Right lobe of liver (tissue), 6 donors: Measurements from ENCODE around the gene POT1. TPM values are rescaled to one million over a fixed set of nuclear protein-coding genes. Genes with fewer than 3 reads are reported as not detected.
A peak's percentile ranks its signal among the peaks of the same experiment; 100 is the strongest.

Source experiments
- ATAC-seq, 4 donors: fragments of 200-7000 bp; cut with Tn5 transposase; one replicate each; pipeline ENCODE4 v1.9.1; 2020; ENCODE audit warnings: mild to moderate bottlenecking in 4 of 4, moderate library complexity in 4 of 4
- DNase-seq, 3 donors: peaks; one replicate each; pipeline ENCODE4 v3.0.0-alpha.2; 2020
- H3K27ac ChIP-seq, 3 donors: fragments of 200-600 bp; one replicate each; pipeline ENCODE4 v1.8.0; 2022
- H3K27me3 ChIP-seq, 2 donors: fragments of 200-600 bp; one replicate each; pipeline ENCODE4 v1.8.0; 2022
- H3K36me3 ChIP-seq, 4 donors: fragments of 200-600 bp; sonication (generic) in 1 of 4; one replicate each; pipeline versions ENCODE4 v1.5.1 to v1.8.0; 2017 to 2022; ENCODE audit warnings: control low read depth in 1 of 4
- H3K4me1 ChIP-seq, 4 donors: fragments of 200-600 bp; sonication (generic) in 1 of 4; one replicate each; pipeline versions ENCODE4 v1.5.1 to v1.8.0; 2017 to 2022; ENCODE audit warnings: control low read depth in 1 of 4
- H3K4me3 ChIP-seq, 3 donors: fragments of 200-600 bp; one replicate each; pipeline ENCODE4 v1.8.0; 2022
- H3K9me3 ChIP-seq, 4 donors: fragments of 200-600 bp; sonication (generic) in 1 of 4; one replicate each; pipeline versions ENCODE4 v1.5.1 to v1.8.0; 2017 to 2022; ENCODE audit warnings: control low read depth in 1 of 4
- POLR2A ChIP-seq: fragments of 450-650 bp; IDR thresholded peaks from one replicate; pipeline ENCODE4 v1.6.1; 2017; ENCODE audit warnings: antibody characterized with exemption, mild to moderate bottlenecking
- WGBS: methylation state at CpG from one replicate; pipeline ENCODE4 v1.1.6; 2018; ENCODE audit warnings: low coverage, low lambda C conversion rate; ENCODE audit not compliant: insufficient coverage; ENCODE audit errors: missing lambda C conversion rate; 5-methylcytosine and 5-hydroxymethylcytosine counted together
- intact Hi-C, 2 donors: fragments of 100-400 bp; cut with DNase I; formaldehyde crosslinking; loops; one replicate each; pipeline versions ENCODE4 v1.11.2 to v1.14.1; 2022
- total RNA-seq, 6 experiments: library from RNA; depleted of rRNA in 2 of 6; stranded (reverse); fragments of >200 nt in 2 of 6; fragmentation: NEBNext Ultra II Directional in 3 of 6; extraction: Animal tissue kit (Norgen Biotek cat#: 25700) in 3 of 6; gene quantifications; one replicate each; pipeline versions ENCODE4 v1.1.0 to v1.2.4, GENCODE V29; 2016 to 2023
- TF ChIP-seq, protein P1 (sequence below), 4 donors: fragments of 200-600 bp in 3 of 4; fragments of 450-650 bp in 1 of 4; IDR thresholded peaks; one replicate each; pipeline versions ENCODE4 v1.5.1 to v1.8.0; 2016 to 2022; ENCODE audit warnings: antibody characterized with exemption in 4 of 4, mild to moderate bottlenecking in 2 of 4
- donor health status: DM: no; HTN: yes; CAD: no.
- donor health status: DM: no; HTN: no; CAD: no.
- donor health status: DM: no; HTN: no; CAD: no.
- donor health status: DM: no; HTN: yes; CAD: no.
- donor health status: DM: no; HTN: yes; CAD: no.

Gene POT1
- total RNA-seq, 6 experiments from 2014 or later: 7.8 to 12.4 (median 10.0) TPM

DNA sequence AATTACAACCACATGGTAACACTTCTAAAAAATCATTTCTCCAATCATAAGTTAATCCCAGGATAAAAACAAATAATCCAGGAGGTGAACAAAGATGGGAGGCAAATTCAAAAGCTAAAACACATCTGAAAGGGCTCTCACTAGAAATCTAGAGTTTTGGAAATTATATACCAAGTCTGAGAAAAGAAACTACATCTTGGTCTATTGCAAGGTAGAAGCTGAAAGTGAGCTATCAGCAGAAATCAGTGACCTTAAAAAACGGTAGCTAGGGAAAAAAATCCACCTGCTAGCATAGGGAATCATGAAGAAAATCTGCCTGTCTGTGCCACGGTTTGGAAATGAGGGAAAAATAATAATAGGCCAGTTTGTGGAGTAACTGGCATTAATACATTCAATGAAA is 50.5 kb downstream of the POT1 start:
- H3K36me3 ChIP-seq: no peaks in the 10 kb centered on the region
- H3K4me1 ChIP-seq: no peaks in the 10 kb centered on the region
- ATAC-seq (no peak), DNase-seq (no peak)
- H3K4me3 ChIP-seq: no peak overlapping the region
- intact Hi-C loops: no loop called here
- H3K27me3 ChIP-seq: no peaks in the 10 kb centered on the region
- H3K9me3 ChIP-seq: no peaks in the 10 kb centered on the region
- 74% methylated on average over 2 of the region's 2 CpGs for WGBS
- no peak overlapping the region for H3K27ac ChIP-seq
- TF ChIP-seq, protein P1, sequence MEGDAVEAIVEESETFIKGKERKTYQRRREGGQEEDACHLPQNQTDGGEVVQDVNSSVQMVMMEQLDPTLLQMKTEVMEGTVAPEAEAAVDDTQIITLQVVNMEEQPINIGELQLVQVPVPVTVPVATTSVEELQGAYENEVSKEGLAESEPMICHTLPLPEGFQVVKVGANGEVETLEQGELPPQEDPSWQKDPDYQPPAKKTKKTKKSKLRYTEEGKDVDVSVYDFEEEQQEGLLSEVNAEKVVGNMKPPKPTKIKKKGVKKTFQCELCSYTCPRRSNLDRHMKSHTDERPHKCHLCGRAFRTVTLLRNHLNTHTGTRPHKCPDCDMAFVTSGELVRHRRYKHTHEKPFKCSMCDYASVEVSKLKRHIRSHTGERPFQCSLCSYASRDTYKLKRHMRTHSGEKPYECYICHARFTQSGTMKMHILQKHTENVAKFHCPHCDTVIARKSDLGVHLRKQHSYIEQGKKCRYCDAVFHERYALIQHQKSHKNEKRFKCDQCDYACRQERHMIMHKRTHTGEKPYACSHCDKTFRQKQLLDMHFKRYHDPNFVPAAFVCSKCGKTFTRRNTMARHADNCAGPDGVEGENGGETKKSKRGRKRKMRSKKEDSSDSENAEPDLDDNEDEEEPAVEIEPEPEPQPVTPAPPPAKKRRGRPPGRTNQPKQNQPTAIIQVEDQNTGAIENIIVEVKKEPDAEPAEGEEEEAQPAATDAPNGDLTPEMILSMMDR (IDR thresholded peaks at IDR 0.05): no peak
- TF ChIP-seq POLR2A: no peak

DNA sequence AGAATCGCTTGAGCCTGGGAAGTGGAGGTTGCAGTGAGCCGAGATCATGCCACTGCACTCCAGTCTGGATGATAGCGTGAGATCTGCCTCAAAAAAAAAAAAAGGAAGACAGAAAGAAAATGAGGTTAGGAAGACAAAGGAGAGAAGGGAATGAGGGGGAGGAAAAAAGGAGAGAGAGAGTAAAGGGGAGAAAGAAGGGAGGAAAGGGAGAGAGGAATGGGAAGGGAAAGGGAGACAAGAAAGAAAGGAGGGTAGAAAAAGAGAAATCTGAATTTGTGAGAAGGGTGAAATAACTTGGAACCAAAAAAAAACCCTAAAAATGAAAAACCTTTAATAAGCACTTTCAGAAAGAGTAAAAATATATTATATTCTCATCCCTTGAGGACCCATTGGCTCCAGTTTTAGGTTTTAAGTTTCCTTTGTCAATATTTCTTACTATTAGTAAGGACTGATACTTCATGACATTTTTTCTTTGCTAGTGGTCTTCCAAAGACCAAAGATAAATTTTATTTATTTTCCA is 54.9 kb downstream of the POT1 start:
- WGBS: 100% methylated on average over 1 of the region's 3 CpGs
- ATAC-seq (no peak), DNase-seq (no peak)
- Histone ChIP-seq H3K27me3 (no peaks in the 10 kb centered on the region), H3K27ac (no peak overlapping the region), H3K36me3 (no peaks in the 10 kb centered on the region), H3K4me3 (no peak overlapping the region), H3K4me1 (no peaks in the 10 kb centered on the region), H3K9me3 (no peaks in the 10 kb centered on the region)
- TF ChIP-seq POLR2A: no peak
- TF ChIP-seq, protein P1 (IDR thresholded peaks at IDR 0.05): no peak
- intact Hi-C loops: no loop called here

DNA sequence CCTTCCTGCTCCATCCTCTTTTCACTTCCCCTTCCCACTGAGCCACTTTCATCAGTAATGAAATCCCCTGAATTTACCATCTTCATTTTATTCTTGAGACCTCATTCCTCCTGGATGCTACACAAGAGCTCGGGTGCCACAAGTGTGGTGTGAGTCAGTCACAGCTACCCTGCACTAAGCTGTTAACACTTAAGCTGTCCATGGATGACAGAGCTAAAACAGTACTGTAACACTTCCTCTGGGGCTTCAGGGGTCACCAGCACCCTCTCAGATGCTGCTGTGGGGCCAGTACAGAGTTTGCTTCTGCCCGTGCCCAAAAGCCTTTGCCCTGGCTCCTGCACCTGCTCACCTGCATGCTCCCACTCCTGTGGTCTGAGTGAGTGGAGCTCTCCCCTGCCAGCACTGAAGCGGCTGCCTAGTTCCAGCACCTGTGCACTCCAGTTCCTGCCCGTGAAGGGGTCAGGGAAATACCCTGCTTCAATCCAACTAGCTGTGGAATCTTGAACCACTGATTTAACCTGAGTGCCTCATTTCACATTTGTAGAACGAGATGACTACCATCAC is 71.9 kb downstream of the POT1 start:
- no peaks in the 10 kb centered on the region for H3K27me3 ChIP-seq
- no peak for TF ChIP-seq POLR2A
- TF ChIP-seq, protein P1 (IDR thresholded peaks at IDR 0.05): no peak
- H3K4me3 ChIP-seq: no peak overlapping the region
- intact Hi-C loops: no loop called here
- no peak overlapping the region for H3K27ac ChIP-seq
- 76% methylated on average over 4 of the region's 5 CpGs for WGBS
- H3K36me3 ChIP-seq: peaks cover 0 to 3% (median 0%) of the 10 kb centered on the region in 4 donors
- H3K4me1 ChIP-seq: no peaks in the 10 kb centered on the region
- ATAC-seq (no peak), DNase-seq (no peak)
- H3K9me3 ChIP-seq: no peaks in the 10 kb centered on the region

DNA sequence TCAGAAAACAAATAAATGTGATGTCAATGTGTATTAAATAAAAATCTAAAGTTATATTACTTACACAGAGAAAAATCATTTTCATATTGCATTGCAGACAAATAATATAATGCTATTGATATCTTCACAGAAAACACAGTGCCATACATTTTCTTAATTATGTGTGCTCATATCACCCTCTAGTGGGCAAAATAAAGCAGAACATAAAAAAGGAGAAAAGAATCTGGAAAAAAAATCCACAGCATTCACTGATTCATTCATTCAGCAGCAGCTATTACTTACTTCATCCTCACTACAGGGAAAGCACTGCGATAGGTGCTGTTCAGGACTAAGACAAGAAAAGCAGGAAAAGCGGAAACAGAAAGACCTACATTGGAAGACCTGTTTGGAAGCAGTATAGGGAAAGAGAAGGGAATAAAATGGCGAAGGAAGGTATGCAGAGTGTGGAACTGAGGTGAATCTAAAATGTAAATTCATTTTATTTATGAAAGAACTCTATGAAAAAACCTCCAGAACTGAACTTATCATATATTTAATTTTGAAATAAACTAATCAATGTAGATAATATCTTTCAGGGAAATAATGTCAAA is 73.2 kb downstream of the POT1 start:
- intact Hi-C loops: no loop called here
- ATAC-seq: peak; percentile 53 to 65 (median 62)
- Histone ChIP-seq H3K36me3 (peaks cover 0 to 2% (median 0%) of the 10 kb centered on the region in 4 donors), H3K4me1 (no peaks in the 10 kb centered on the region), H3K4me3 (no peak overlapping the region), H3K9me3 (no peaks in the 10 kb centered on the region), H3K27ac (no peak overlapping the region), H3K27me3 (no peaks in the 10 kb centered on the region)
- whole genome bisulfite sequencing: 93% methylated on average over 3 of the region's 3 CpGs
- no peak for DNase-seq
- TF ChIP-seq, protein P1 (IDR thresholded peaks at IDR 0.05): peak; percentile 48 to 71 (median 65)
- TF ChIP-seq POLR2A: no peak
